ENCODE measurements around the gene YLPM1. TPM values are rescaled to one million over a fixed set of nuclear protein-coding genes. Genes with fewer than 3 reads are reported as not detected.

The YLPM1 gene
- total RNA-seq, 2 donors from 2014 or later: 48.2 to 61.6 TPM

- Histone ChIP-seq H3K36me3 (no peaks in the 10 kb centered on the region), H3K4me1 (ENCODE audit: control insufficient read depth in 1 of 2, low read depth in 2 of 2) (peaks cover 6 to 11% of the 10 kb centered on the region in 2 donors), H3K27me3 (replicated peaks; ENCODE audit: insufficient read depth) (no peaks in the 10 kb centered on the region), H3K27ac (no peak overlapping the region), H3K9me3 (no peaks in the 10 kb centered on the region), H3K4me3 (no peak overlapping the region)
- no peak for ATAC-seq (ENCODE audit: insufficient number of reproducible peaks, low FRiP score, low read depth)
- no peak for DNase-seq (ENCODE audit: low spot score)
- TF ChIP-seq CTCF (IDR thresholded peaks at IDR 0.05): no peak
These were observed 90.5 kb downstream of the YLPM1 start for GRCh38 chr14:74853581-74853980.

GRCh38 chr14:74855021-74855420 is 91.9 kb downstream of the YLPM1 start:
- Histone ChIP-seq H3K9me3 (no peaks in the 10 kb centered on the region), H3K4me1 (ENCODE audit: control insufficient read depth in 1 of 2, low read depth in 2 of 2) (peaks cover 6 to 11% of the 10 kb centered on the region in 2 donors), H3K36me3 (no peaks in the 10 kb centered on the region), H3K27ac (no peak overlapping the region), H3K4me3 (no peak overlapping the region), H3K27me3 (replicated peaks; ENCODE audit: insufficient read depth) (no peaks in the 10 kb centered on the region)
- ATAC-seq (ENCODE audit: insufficient number of reproducible peaks, low FRiP score, low read depth) (no peak), DNase-seq (ENCODE audit: low spot score) (no peak)
- no peak for TF ChIP-seq CTCF (IDR thresholded peaks at IDR 0.05)

GRCh38 chr14:74855945-74856344 is 92.8 kb downstream of the YLPM1 start:
- no peak for ATAC-seq (ENCODE audit: insufficient number of reproducible peaks, low FRiP score, low read depth)
- no peak for TF ChIP-seq CTCF (IDR thresholded peaks at IDR 0.05)

GRCh38 chr14:74856366-74856765 is 93.2 kb downstream of the YLPM1 start:
- H3K36me3 ChIP-seq: no peaks in the 10 kb centered on the region
- ATAC-seq (ENCODE audit: insufficient number of reproducible peaks, low FRiP score, low read depth): no peak
- TF ChIP-seq CTCF (IDR thresholded peaks at IDR 0.05): no peak

More at GRCh38 chr14:74855945-74856344, 92.8 kb downstream of the YLPM1 start:
- no peak for DNase-seq (ENCODE audit: low spot score)
- H3K4me3 ChIP-seq: no peak overlapping the region
- peaks cover 6 to 18% of the 10 kb centered on the region in 2 donors for H3K4me1 ChIP-seq (ENCODE audit: control insufficient read depth in 1 of 2, low read depth in 2 of 2)
- no peaks in the 10 kb centered on the region for H3K36me3 ChIP-seq
- no peaks in the 10 kb centered on the region for H3K27me3 ChIP-seq (replicated peaks; ENCODE audit: insufficient read depth)
- no peaks in the 10 kb centered on the region for H3K9me3 ChIP-seq
- no peak overlapping the region for H3K27ac ChIP-seq

GRCh38 chr14:74858022-74858421 is 94.9 kb downstream of the YLPM1 start:
- peaks cover 4 to 16% of the 10 kb centered on the region in 2 donors for H3K4me1 ChIP-seq (ENCODE audit: control insufficient read depth in 1 of 2, low read depth in 2 of 2)
- ATAC-seq (ENCODE audit: insufficient number of reproducible peaks, low FRiP score, low read depth): no peak
- no peaks in the 10 kb centered on the region for H3K36me3 ChIP-seq
- no peak overlapping the region for H3K27ac ChIP-seq
- no peak for TF ChIP-seq CTCF (IDR thresholded peaks at IDR 0.05)
- H3K9me3 ChIP-seq: no peaks in the 10 kb centered on the region
- no peaks in the 10 kb centered on the region for H3K27me3 ChIP-seq (replicated peaks; ENCODE audit: insufficient read depth)
- no peak for DNase-seq (ENCODE audit: low spot score)
- no peak overlapping the region for H3K4me3 ChIP-seq

More at GRCh38 chr14:74856366-74856765, 93.2 kb downstream of the YLPM1 start:
- no peak overlapping the region for H3K27ac ChIP-seq
- peaks cover 6 to 20% of the 10 kb centered on the region in 2 donors for H3K4me1 ChIP-seq (ENCODE audit: control insufficient read depth in 1 of 2, low read depth in 2 of 2)
- H3K4me3 ChIP-seq: no peak overlapping the region
- no peaks in the 10 kb centered on the region for H3K9me3 ChIP-seq
- no peaks in the 10 kb centered on the region for H3K27me3 ChIP-seq (replicated peaks; ENCODE audit: insufficient read depth)
- no peak for DNase-seq (ENCODE audit: low spot score)

All from thoracic aorta (tissue), 2 donors.